Measurements from ENCODE around the gene RBM47.

Gene RBM47

DNA sequence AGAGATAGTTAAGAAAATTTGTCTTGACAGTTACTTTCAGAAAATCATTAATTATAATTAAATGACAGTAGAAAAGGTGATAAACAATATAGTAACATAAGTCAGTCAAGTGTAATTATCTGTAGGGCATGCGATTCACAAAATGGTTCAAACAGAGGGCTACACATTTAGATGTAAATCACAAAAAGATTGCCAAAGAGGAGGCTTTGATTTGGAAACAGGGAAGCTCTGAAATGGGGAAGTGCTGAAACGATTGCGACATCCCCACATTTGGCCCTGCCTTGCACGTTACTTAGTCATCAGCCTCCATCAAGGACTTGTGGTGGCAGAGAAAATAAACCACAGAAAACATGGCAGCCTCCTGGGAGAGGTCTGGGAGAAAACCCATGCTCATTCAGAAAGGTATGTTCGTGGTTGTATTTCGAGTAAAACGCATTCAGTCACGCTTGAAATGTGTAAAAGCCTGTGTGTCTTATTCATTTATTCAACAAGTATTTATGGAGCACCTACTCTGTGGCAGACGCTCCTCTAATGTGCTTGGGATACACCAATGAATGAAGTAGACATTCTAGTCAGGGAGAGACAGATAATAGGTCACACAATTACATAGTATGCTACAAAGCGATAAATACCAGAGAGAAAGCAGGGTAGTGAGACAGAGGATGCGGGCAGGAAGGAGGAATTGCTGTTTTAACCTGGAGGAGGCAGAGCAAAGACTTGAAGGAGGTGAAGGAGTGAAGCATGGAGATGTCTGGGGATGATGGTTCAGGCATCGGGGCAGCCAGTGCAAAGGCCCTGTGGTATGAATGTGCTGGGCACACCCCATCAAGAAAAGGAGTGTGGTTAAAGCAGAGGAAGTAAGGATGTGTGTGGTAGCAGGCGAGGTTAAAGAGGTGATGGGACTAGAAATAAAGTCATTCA, 7.8 kb downstream of the RBM47 start:
- H3K27ac ChIP-seq = no peak overlapping the region
- no peak overlapping the region for H3K4me3 ChIP-seq (ENCODE audit: low read depth, low read length)
- no peak for TF ChIP-seq CTCF (IDR thresholded peaks at IDR 0.05; ENCODE audit: low read depth, low read length, missing control alignments)
- no peaks in the 10 kb centered on the region for H3K36me3 ChIP-seq (replicated peaks)
- peak; percentile 87 for DNase-seq
- H3K27me3 ChIP-seq (replicated peaks) = no peaks in the 10 kb centered on the region
- in situ Hi-C loops (cut with HindIII; ENCODE audit: low pct_ligation_motif_present, low sequenced_read_pairs) = no loop called here

DNA sequence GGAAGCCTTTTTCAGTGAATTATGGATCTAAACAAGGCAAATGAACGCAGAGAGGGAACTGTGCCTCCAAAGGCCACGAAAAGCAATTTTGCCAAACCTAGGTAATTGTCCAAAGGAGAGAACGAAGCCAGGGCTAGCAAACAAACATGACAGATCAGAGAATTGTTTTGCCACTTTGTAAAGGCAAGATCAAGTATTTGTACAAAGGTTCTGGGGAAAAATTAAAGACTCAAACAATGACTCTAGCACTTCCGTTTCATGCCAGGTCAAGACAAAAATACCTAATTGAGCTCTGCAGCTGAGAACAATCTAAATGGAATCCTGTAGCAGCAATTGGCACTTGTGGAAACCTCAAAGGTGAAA, 8.5 kb downstream of the RBM47 start:
- no peak for TF ChIP-seq CTCF (IDR thresholded peaks at IDR 0.05; ENCODE audit: low read depth, low read length, missing control alignments)
- in situ Hi-C loops (cut with HindIII; ENCODE audit: low pct_ligation_motif_present, low sequenced_read_pairs) = no loop called here
- DNase-seq = no peak
- Histone ChIP-seq H3K27me3 (replicated peaks) (no peaks in the 10 kb centered on the region), H3K4me3 (ENCODE audit: low read depth, low read length) (no peak overlapping the region), H3K27ac (no peak overlapping the region), H3K36me3 (replicated peaks) (no peaks in the 10 kb centered on the region)

DNA sequence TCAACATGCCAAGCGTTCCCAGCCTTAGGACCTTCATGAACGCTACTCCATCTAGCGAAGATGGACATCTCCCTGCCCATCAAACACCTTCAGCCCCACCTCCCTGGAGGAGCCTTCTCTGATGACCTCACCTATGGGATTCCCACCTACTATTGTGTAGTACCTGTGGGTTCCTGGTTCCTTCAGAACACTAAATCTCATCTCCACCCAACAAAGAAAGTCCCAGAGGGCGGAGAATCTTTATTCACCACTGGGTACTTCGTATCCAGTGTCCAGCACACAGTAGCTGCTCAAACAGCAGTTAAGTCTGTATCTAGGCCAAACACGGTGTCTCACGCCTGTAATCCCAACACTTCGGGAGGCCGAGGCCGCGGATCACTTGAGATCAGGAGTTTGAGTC, 10.1 kb downstream of the RBM47 start:
- in situ Hi-C loops (cut with HindIII; ENCODE audit: low pct_ligation_motif_present, low sequenced_read_pairs) = no loop called here
- H3K27ac ChIP-seq = no peak overlapping the region
- no peak for TF ChIP-seq CTCF (IDR thresholded peaks at IDR 0.05; ENCODE audit: low read depth, low read length, missing control alignments)
- no peaks in the 10 kb centered on the region for H3K36me3 ChIP-seq (replicated peaks)
- DNase-seq = no peak
- no peak overlapping the region for H3K4me3 ChIP-seq (ENCODE audit: low read depth, low read length)
- no peaks in the 10 kb centered on the region for H3K27me3 ChIP-seq (replicated peaks)

- TF ChIP-seq CTCF (IDR thresholded peaks at IDR 0.05; ENCODE audit: low read depth, low read length, missing control alignments) = no peak
- no peak for DNase-seq
- Histone ChIP-seq H3K27ac (no peak overlapping the region), H3K36me3 (replicated peaks) (no peaks in the 10 kb centered on the region), H3K27me3 (replicated peaks) (no peaks in the 10 kb centered on the region), H3K4me3 (ENCODE audit: low read depth, low read length) (no peak overlapping the region)
- in situ Hi-C loops (cut with HindIII; ENCODE audit: low pct_ligation_motif_present, low sequenced_read_pairs) = no loop called here
Observed at GRCh38 chr4:40617872-40618271, 11.8 kb downstream of the RBM47 start.

GRCh38 chr4:40614031-40614430, 15.6 kb downstream of the RBM47 start:
- Histone ChIP-seq H3K4me3 (ENCODE audit: low read depth, low read length) (no peak overlapping the region), H3K27ac (no peak overlapping the region), H3K27me3 (replicated peaks) (no peaks in the 10 kb centered on the region), H3K36me3 (replicated peaks) (no peaks in the 10 kb centered on the region)
- in situ Hi-C loops (cut with HindIII; ENCODE audit: low pct_ligation_motif_present, low sequenced_read_pairs) = no loop called here
- no peak for DNase-seq
- TF ChIP-seq CTCF (IDR thresholded peaks at IDR 0.05; ENCODE audit: low read depth, low read length, missing control alignments) = no peak

DNA sequence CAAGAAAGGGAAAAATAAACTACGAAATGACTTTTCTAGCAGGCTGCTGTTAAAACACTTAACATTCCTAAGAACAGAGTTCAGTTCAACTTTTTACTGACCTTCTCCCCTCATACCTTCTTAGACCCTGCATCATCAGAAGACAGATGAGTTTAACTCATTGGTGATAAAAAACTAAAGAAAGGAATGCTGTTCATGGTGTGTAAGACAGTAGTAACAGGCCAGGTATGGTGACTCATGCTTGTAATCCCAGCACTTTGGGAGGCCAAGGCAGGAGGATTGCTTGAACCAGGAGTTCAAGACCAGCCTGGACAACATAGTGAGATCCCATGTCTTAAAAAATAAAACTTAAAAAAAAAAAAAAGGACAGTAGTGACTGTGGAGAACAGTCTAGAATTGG, 16.2 kb downstream of the RBM47 start:
- no peak overlapping the region for H3K27ac ChIP-seq
- no peaks in the 10 kb centered on the region for H3K27me3 ChIP-seq (replicated peaks)
- no peak for DNase-seq
- H3K36me3 ChIP-seq (replicated peaks) = no peaks in the 10 kb centered on the region
- no peak overlapping the region for H3K4me3 ChIP-seq (ENCODE audit: low read depth, low read length)
- in situ Hi-C loops (cut with HindIII; ENCODE audit: low pct_ligation_motif_present, low sequenced_read_pairs) = no loop called here
- TF ChIP-seq CTCF (IDR thresholded peaks at IDR 0.05; ENCODE audit: low read depth, low read length, missing control alignments) = no peak
